Prostate gland (tissue), 2 donors: ENCODE measurements around the gene PGA5. TPM values are rescaled to one million over a fixed set of nuclear protein-coding genes. Genes with fewer than 3 reads are reported as not detected.
A peak's percentile ranks its signal among the peaks of the same experiment; 100 is the strongest.

ENCODE experiments used
- DNase-seq: peaks from one replicate; pipeline ENCODE4 v3.0.0-alpha.2; 2019; ENCODE audit warnings: low spot score
- H3K27ac ChIP-seq, 2 donors: fragments of 200-600 bp; sonication (generic); 2 replicates each; pipeline ENCODE4 v1.5.1; 2017 to 2019
- H3K27me3 ChIP-seq: fragments of 200-600 bp; sonication (generic); replicated peaks from 2 replicates; pipeline ENCODE4 v1.5.1; 2019; ENCODE audit not compliant: insufficient read depth
- H3K36me3 ChIP-seq, 2 donors: fragments of 200-600 bp; sonication (generic); 1 replicate in 1 of 2; 2 replicates in 1 of 2; pipeline versions ENCODE4 v1.5.1 to v1.8.1; 2017 to 2019
- H3K4me1 ChIP-seq: fragments of 200-600 bp; sonication (generic); replicated peaks from 2 replicates; pipeline ENCODE4 v1.5.1; 2019
- H3K4me3 ChIP-seq, 2 donors: fragments of 200-600 bp; sonication (generic); 2 replicates each; pipeline ENCODE4 v1.5.1; 2017 to 2019
- H3K9me3 ChIP-seq: fragments of 200-600 bp; sonication (generic); 2 replicates; pipeline ENCODE4 v1.5.1; 2017
- CTCF ChIP-seq, 4 experiments: fragments of 200-600 bp in 2 of 4; fragments of 450-650 bp in 2 of 4; sonication (generic) in 2 of 4; IDR thresholded peaks; 1 replicate in 3 of 4; 2 replicates in 1 of 4; pipeline ENCODE4 v1.5.1; 2016 to 2019; ENCODE audit warnings: antibody characterized with exemption in 4 of 4, mild to moderate bottlenecking in 2 of 4, moderate library complexity in 2 of 4
- POLR2A ChIP-seq: fragments of 450-650 bp; IDR thresholded peaks from one replicate; pipeline ENCODE4 v1.6.1; 2016; ENCODE audit warnings: antibody characterized with exemption, mild to moderate bottlenecking
- POLR2AphosphoS5 ChIP-seq: sonication (generic); formaldehyde crosslinking; IDR thresholded peaks from one replicate; pipeline ENCODE4 v1.6.1; 2017; ENCODE audit warnings: antibody characterized with exemption
- WGBS: methylation state at CpG from one replicate; pipeline ENCODE4 v1.1.5; 2018; 5-methylcytosine and 5-hydroxymethylcytosine counted together
- intact Hi-C: fragments of 100-400 bp; cut with DNase I; formaldehyde crosslinking; loops from one replicate; pipeline ENCODE4 v1.14.2; 2022
- total RNA-seq, 2 donors: library from RNA; depleted of rRNA; stranded (reverse); fragments of >200 nt; gene quantifications; one replicate each; pipeline ENCODE4 v1.1.0, GENCODE V29; 2016

Gene PGA5
- total RNA-seq, 2 donors from 2014 or later = not detected

- Histone ChIP-seq H3K4me1 (peaks cover 5% of the 10 kb centered on the region), H3K27me3 (no peaks in the 10 kb centered on the region), H3K9me3 (no peaks in the 10 kb centered on the region), H3K36me3 (peaks cover 5 to 16% of the 10 kb centered on the region in 2 donors), H3K4me3 (no peak overlapping the region), H3K27ac (peak overlapping the region in 1 of 2 donors; percentile 6)
- 23% methylated on average over 1 of the region's 1 CpG for WGBS
- intact Hi-C loops = no loop called here
- DNase-seq = peak; percentile 21
- no peak for TF ChIP-seq POLR2AphosphoS5
- TF ChIP-seq CTCF (IDR thresholded peaks at IDR 0.05) = no peak
- no peak for TF ChIP-seq POLR2A
These were observed 56.4 kb downstream of the PGA5 start for GRCh38 chr11:61297341-61297740.

GRCh38 chr11:61297746-61298145 lies 56.8 kb downstream of the PGA5 start:
- Histone ChIP-seq H3K36me3 (peaks cover 9 to 18% of the 10 kb centered on the region in 2 donors), H3K4me3 (no peak overlapping the region), H3K27me3 (no peaks in the 10 kb centered on the region), H3K9me3 (no peaks in the 10 kb centered on the region), H3K4me1 (peaks cover 5% of the 10 kb centered on the region), H3K27ac (peak overlapping the region in 1 of 2 donors; percentile 6)
- intact Hi-C loops = no loop called here
- peak; percentile 78 for TF ChIP-seq POLR2AphosphoS5
- TF ChIP-seq CTCF (IDR thresholded peaks at IDR 0.05) = no peak
- peak; percentile 67 for DNase-seq
- WGBS = 11% methylated on average over 5 of the region's 5 CpGs

- Histone ChIP-seq H3K27ac (no peak overlapping the region), H3K9me3 (no peaks in the 10 kb centered on the region), H3K4me1 (peaks cover 5% of the 10 kb centered on the region), H3K36me3 (peaks cover 9 to 27% of the 10 kb centered on the region in 2 donors), H3K4me3 (no peak overlapping the region), H3K27me3 (no peaks in the 10 kb centered on the region)
- no peak for TF ChIP-seq POLR2AphosphoS5
- TF ChIP-seq POLR2A = no peak
- no peak for TF ChIP-seq CTCF (IDR thresholded peaks at IDR 0.05)
- intact Hi-C loops = no loop called here
- 84% methylated on average over 4 of the region's 4 CpGs for WGBS
- DNase-seq = no peak
These were observed 57.8 kb downstream of the PGA5 start for GRCh38 chr11:61298663-61299244.

Other genes with a start within 250 kb of the PGA5 start
- under 1 TPM; 0.18 to 0.91 TPM for gene CD5, start 138.7 kb upstream of the PGA5 start, total RNA-seq
- 10 to 100 TPM; 32.2 to 38.8 TPM for gene VPS37C, start 79.7 kb upstream of the PGA5 start, total RNA-seq
- gene PGA3, start 37.7 kb upstream of the PGA5 start, total RNA-seq = under 1 TPM in 1 of 2 donors, not detected in 1; 0.77 TPM
- gene PGA4, start 18.8 kb upstream of the PGA5 start, total RNA-seq = not detected
- 1 to 10 TPM; 2.0 to 4.3 TPM for gene VWCE, start 54.1 kb downstream of the PGA5 start, total RNA-seq
- gene DDB1, start 91.9 kb downstream of the PGA5 start, total RNA-seq = 100 to 1,000 TPM; 179 to 253 TPM
- 10 to 100 TPM; 52.8 to 79.3 TPM for gene TKFC, start 92.1 kb downstream of the PGA5 start, total RNA-seq
- gene CYB561A3, start 120.7 kb downstream of the PGA5 start, total RNA-seq = 10 to 100 TPM; 51.6 to 79.1 TPM
- gene TMEM138, start 121.2 kb downstream of the PGA5 start, total RNA-seq = 10 to 100 TPM; 17.9 to 35.4 TPM
- 10 to 100 TPM; 13.3 to 24.1 TPM for gene TMEM216, start 151.4 kb downstream of the PGA5 start, total RNA-seq
- 10 to 100 TPM; 44.7 to 66.8 TPM for gene CPSF7, start 188.8 kb downstream of the PGA5 start, total RNA-seq
- gene SDHAF2, start 188.9 kb downstream of the PGA5 start, total RNA-seq = 10 to 100 TPM; 24.6 to 59.4 TPM